Measurements from ENCODE around the gene PMEPA1. TPM values are rescaled to one million over a fixed set of nuclear protein-coding genes. Genes with fewer than 3 reads are reported as not detected.

The PMEPA1 gene
- total and polyA plus RNA-seq, 2 donors (not counting 3 experiments of a cell fraction or from before 2014, with no cell fraction given): 31.6 to 33.2 TPM

DNA sequence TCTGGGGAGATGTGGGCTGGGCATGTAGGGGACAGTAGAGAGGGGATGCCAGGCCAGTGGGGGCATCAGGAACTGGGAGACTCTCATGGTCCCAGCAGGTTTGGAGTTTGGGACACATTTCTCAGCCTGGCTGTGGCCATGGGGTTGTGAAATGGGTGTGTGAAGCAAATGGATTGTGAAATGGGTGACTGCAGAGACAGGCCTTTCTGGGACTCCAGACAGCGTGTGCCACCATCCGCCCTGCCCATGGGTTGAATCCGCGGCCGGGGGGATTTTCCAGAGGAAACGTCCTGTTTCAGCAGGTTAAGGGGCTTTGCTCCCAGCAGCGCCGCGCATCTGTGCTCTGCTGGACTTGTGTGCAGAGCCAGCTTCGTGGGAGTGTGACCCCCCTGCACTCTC lies 3.7 kb upstream of the PMEPA1 start:
- FAIRE-seq: no peak
- ChIA-PET CTCF (no interaction called here), POLR2A (no interaction called here)
- Histone ChIP-seq H2AFZ (ENCODE audit: low read depth, low read length) (no peak overlapping the region), H3K9me1 (replicated peaks; ENCODE audit: control insufficient read depth, extremely low read depth, insufficient read depth, low read length) (no peaks in the 10 kb centered on the region), H3K4me3 (replicated peaks in 1 of 3; ENCODE audit: insufficient read depth in 1 of 3, low read depth in 1 of 3, low read length in 3 of 3) (no peak overlapping the region), H4K20me1 (replicated peaks; ENCODE audit: control insufficient read depth, extremely low read depth, insufficient read depth, low read length) (no peaks in the 10 kb centered on the region), H3K4me1 (ENCODE audit: control insufficient read depth, extremely low read depth, insufficient read depth, low read length) (peaks cover 4% of the 10 kb centered on the region), H3K79me2 (ENCODE audit: control insufficient read depth, insufficient read depth, low read length) (peaks cover 5% of the 10 kb centered on the region), H3K9me3 (replicated peaks; ENCODE audit: control insufficient read depth, insufficient read depth, low read length) (no peaks in the 10 kb centered on the region), H3K27me3 (ENCODE audit: control insufficient read depth in 2 of 2, insufficient read depth in 2 of 2, low read length in 2 of 2) (no peaks in the 10 kb centered on the region), H3K27ac (ENCODE audit: insufficient read depth, low read depth, low read length) (no peak overlapping the region), H3K36me3 (ENCODE audit: control insufficient read depth in 2 of 2, extremely low read depth in 1 of 2, insufficient read depth in 2 of 2, low read length in 2 of 2) (no peaks in the 10 kb centered on the region), H3K4me2 (ENCODE audit: insufficient read depth, low read length) (no peak overlapping the region), H3K9ac (replicated peaks; ENCODE audit: extremely low read depth, insufficient read depth, low read length) (no peak overlapping the region)
- TF ChIP-seq POLR2A (IDR thresholded peaks at IDR 0.05; ENCODE audit: low read depth, low read length): no peak
- TF ChIP-seq POLR2AphosphoS5 (IDR thresholded peaks at IDR 0.05; ENCODE audit: insufficient read depth, low read depth, low read length): no peak
- TF ChIP-seq JUN (IDR thresholded peaks at IDR 0.05; ENCODE audit: borderline replicate concordance, insufficient read depth, insufficient read length, low read depth): no peak
- no peak for TF ChIP-seq FOS (IDR thresholded peaks at IDR 0.05; ENCODE audit: borderline replicate concordance, insufficient read depth, low read length)
- DNase-seq (ENCODE audit: low read depth, low spot score): no peak
- no TSS peak for BruUV-seq (replicated peaks)
- dilution Hi-C loops (cut with MboI; ENCODE audit: extremely low pct_ligation_motif_present, low sequenced_read_pairs) (no loop called here), intact Hi-C loops (cut with micrococcal nuclease) (loop anchor here (10.0 kb wide), 2 partner anchors 329 to 1181 kb away; no protein-coding TSS in a partner anchor)

- intact Hi-C loops (cut with micrococcal nuclease) (loop anchor here (10.0 kb wide), 2 partner anchors 328 to 1182 kb away; no protein-coding TSS in a partner anchor), dilution Hi-C loops (cut with MboI; ENCODE audit: extremely low pct_ligation_motif_present, low sequenced_read_pairs) (no loop called here)
- Histone ChIP-seq H2AFZ (ENCODE audit: low read depth, low read length) (no peak overlapping the region), H3K27ac (ENCODE audit: insufficient read depth, low read depth, low read length) (no peak overlapping the region), H3K79me2 (ENCODE audit: control insufficient read depth, insufficient read depth, low read length) (peaks cover 10% of the 10 kb centered on the region), H3K9ac (replicated peaks; ENCODE audit: extremely low read depth, insufficient read depth, low read length) (no peak overlapping the region), H3K4me1 (ENCODE audit: control insufficient read depth, extremely low read depth, insufficient read depth, low read length) (peaks cover 9% of the 10 kb centered on the region), H3K4me2 (ENCODE audit: insufficient read depth, low read length) (no peak overlapping the region), H3K36me3 (ENCODE audit: control insufficient read depth in 2 of 2, extremely low read depth in 1 of 2, insufficient read depth in 2 of 2, low read length in 2 of 2) (no peaks in the 10 kb centered on the region), H3K4me3 (replicated peaks in 1 of 3; ENCODE audit: insufficient read depth in 1 of 3, low read depth in 1 of 3, low read length in 3 of 3) (no peak overlapping the region), H4K20me1 (replicated peaks; ENCODE audit: control insufficient read depth, extremely low read depth, insufficient read depth, low read length) (no peaks in the 10 kb centered on the region), H3K9me3 (replicated peaks; ENCODE audit: control insufficient read depth, insufficient read depth, low read length) (no peaks in the 10 kb centered on the region), H3K9me1 (replicated peaks; ENCODE audit: control insufficient read depth, extremely low read depth, insufficient read depth, low read length) (no peaks in the 10 kb centered on the region), H3K27me3 (ENCODE audit: control insufficient read depth in 2 of 2, insufficient read depth in 2 of 2, low read length in 2 of 2) (no peaks in the 10 kb centered on the region)
- POLR2A ChIA-PET: no interaction called here
- DNase-seq (ENCODE audit: low read depth, low spot score) (no peak), FAIRE-seq (no peak)
- TF ChIP-seq JUN (IDR thresholded peaks at IDR 0.05; ENCODE audit: borderline replicate concordance, insufficient read depth, insufficient read length, low read depth) (no peak), GATA2 (IDR thresholded peaks at IDR 0.05; ENCODE audit: insufficient read depth, insufficient read length, low read depth, low read length) (no peak), MYC (IDR thresholded peaks at IDR 0.05; ENCODE audit: low read depth, low read length) (no peak), POLR2AphosphoS5 (IDR thresholded peaks at IDR 0.05; ENCODE audit: insufficient read depth, low read depth, low read length) (no peak), CTCF (IDR thresholded peaks at IDR 0.05; ENCODE audit: extremely low read depth in 1 of 2, insufficient read depth in 1 of 2, low read depth in 1 of 2, low read length in 2 of 2) (no peak), FOS (IDR thresholded peaks at IDR 0.05; ENCODE audit: borderline replicate concordance, insufficient read depth, low read length) (no peak), EZH2 (IDR thresholded peaks at IDR 0.05; ENCODE audit: borderline replicate concordance, low read depth, low read length, severe bottlenecking) (no peak), POLR2A (IDR thresholded peaks at IDR 0.05; ENCODE audit: low read depth, low read length) (no peak)
- TF ChIP-seq, protein P1, sequence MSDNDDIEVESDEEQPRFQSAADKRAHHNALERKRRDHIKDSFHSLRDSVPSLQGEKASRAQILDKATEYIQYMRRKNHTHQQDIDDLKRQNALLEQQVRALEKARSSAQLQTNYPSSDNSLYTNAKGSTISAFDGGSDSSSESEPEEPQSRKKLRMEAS (IDR thresholded peaks at IDR 0.05; ENCODE audit: insufficient read depth, insufficient read length): no peak
- CTCF ChIA-PET: no interaction called here
- BruUV-seq (replicated peaks): no TSS peak
Observed at GRCh38 chr20:57712851-57713504, 3.2 kb upstream of the PMEPA1 start.

All from endothelial cell of umbilical vein (primary cell).